IMR-90 (cell line): ENCODE results near the gene SLC7A6OS. TPM values are rescaled to one million over a fixed set of nuclear protein-coding genes. Genes with fewer than 3 reads are reported as not detected.

Source experiments
- ATAC-seq: fragments of 200-7000 bp; cut with Tn5 transposase; 2 replicates; pipeline ENCODE4 v1.9.1; 2020; ENCODE audit warnings: low read depth, mild to moderate bottlenecking, moderate library complexity
- BruUV-seq: library from RNA; stranded (reverse); fragments of 400-500 nt; replicated peaks from 2 replicates; lab custom pipeline; 2021; lab: Mats Ljungman, UMichigan
- CTCF ChIA-PET: fragments of 300-600 bp; formaldehyde crosslinking; extraction: SDS; loops from one replicate; lab custom pipeline; 2021; ENCODE audit warnings: antibody characterized with exemption; lab: Yijun Ruan, JAX
- POLR2A ChIA-PET: fragments of 300-600 bp; sonication (Branson Sonifier 250); formaldehyde crosslinking; loops from one replicate; lab custom pipeline; 2022; ENCODE audit warnings: antibody characterized with exemption; ENCODE audit not compliant: unreplicated experiment; lab: Charles Lee
- DNase-seq: peaks from one replicate; pipeline ENCODE4 v3.0.0; 2013
- H2AFZ ChIP-seq: replicated peaks from 2 replicates; pipeline ENCODE3; 2013; ENCODE audit warnings: low read length, mild to moderate bottlenecking; ENCODE audit not compliant: poor library complexity
- H2AK5ac ChIP-seq: 2 replicates; pipeline ENCODE4 v1.6.1; 2013; ENCODE audit warnings: low read depth, low read length, inconsistent platforms
- H2AK9ac ChIP-seq: replicated peaks from 2 replicates; pipeline ENCODE3; 2013; ENCODE audit warnings: mild to moderate bottlenecking, low read depth, low read length, moderate library complexity; ENCODE audit not compliant: poor library complexity
- H2BK120ac ChIP-seq: 2 replicates; pipeline ENCODE4 v1.6.1; 2013; ENCODE audit warnings: low read depth, low read length, inconsistent platforms
- H2BK15ac ChIP-seq: 3 replicates; pipeline ENCODE4 v1.6.1; 2013; ENCODE audit warnings: low read depth, low read length, inconsistent platforms
- H2BK20ac ChIP-seq: 2 replicates; pipeline ENCODE4 v1.6.1; 2013; ENCODE audit warnings: low read depth, mild to moderate bottlenecking, inconsistent platforms, low read length, moderate library complexity
- H2BK5ac ChIP-seq: 2 replicates; pipeline ENCODE4 v1.6.1; 2013; ENCODE audit warnings: mild to moderate bottlenecking, low read depth, low read length, inconsistent platforms; ENCODE audit not compliant: poor library complexity, severe bottlenecking
- H3K14ac ChIP-seq: replicated peaks from 2 replicates; pipeline ENCODE4 v1.6.1; 2013; ENCODE audit warnings: low read depth, low read length, inconsistent platforms
- H3K18ac ChIP-seq: 2 replicates; pipeline ENCODE4 v1.6.1; 2013; ENCODE audit warnings: low read depth, low read length, control low read depth
- H3K23ac ChIP-seq: 2 replicates; pipeline ENCODE4 v1.6.1; 2013; ENCODE audit warnings: low read depth, low read length, inconsistent platforms
- H3K27ac ChIP-seq: 2 replicates; pipeline ENCODE4 v1.5.1; 2013; ENCODE audit warnings: mild to moderate bottlenecking, control low read depth, low read length; ENCODE audit not compliant: insufficient read depth
- H3K27me3 ChIP-seq: 2 replicates; pipeline ENCODE4 v1.6.1; 2013; ENCODE audit warnings: low read length; ENCODE audit not compliant: control insufficient read depth, insufficient read depth
- H3K36me3 ChIP-seq: 2 replicates; pipeline ENCODE4 v1.6.1; 2013; ENCODE audit warnings: low read length, mixed read lengths; ENCODE audit not compliant: control insufficient read depth, insufficient read depth
- H3K4ac ChIP-seq: 2 replicates; pipeline ENCODE4 v1.6.1; 2013; ENCODE audit warnings: low read depth, low read length, inconsistent platforms
- H3K4me1 ChIP-seq: 2 replicates; pipeline ENCODE4 v1.6.1; 2013; ENCODE audit warnings: low read length, mixed read lengths; ENCODE audit not compliant: control insufficient read depth, insufficient read depth
- H3K4me2 ChIP-seq: 2 replicates; pipeline ENCODE4 v1.6.1; 2013; ENCODE audit warnings: low read depth, mild to moderate bottlenecking, control low read depth, low read length, moderate library complexity
- H3K4me3 ChIP-seq: 2 replicates; pipeline ENCODE4 v1.5.1; 2013; ENCODE audit warnings: low read depth, mild to moderate bottlenecking, control low read depth, low read length, moderate library complexity; ENCODE audit not compliant: insufficient read depth
- H3K56ac ChIP-seq: 2 replicates; pipeline ENCODE4 v1.6.1; 2013; ENCODE audit warnings: low read length, inconsistent platforms; ENCODE audit not compliant: insufficient read depth; ENCODE audit errors: extremely low read depth
- H3K79me1 ChIP-seq, 2 experiments: 2 replicates each; pipeline ENCODE4 v1.6.1; 2013; ENCODE audit warnings: low read length in 2 of 2, inconsistent platforms in 1 of 2, low read depth in 1 of 2
- H3K9ac ChIP-seq: 2 replicates; pipeline ENCODE4 v1.6.1; 2013; ENCODE audit warnings: low read depth, low read length, control low read depth
- H3K9me1 ChIP-seq: 2 replicates; pipeline ENCODE4 v1.6.1; 2013; ENCODE audit warnings: low read length, inconsistent platforms; ENCODE audit not compliant: insufficient read depth
- H3K9me3 ChIP-seq: 2 replicates; pipeline ENCODE4 v1.6.1; 2013; ENCODE audit warnings: low read length; ENCODE audit not compliant: control insufficient read depth, insufficient read depth
- H4K20me1 ChIP-seq: 2 replicates; pipeline ENCODE4 v1.6.1; 2013; ENCODE audit warnings: low read length, inconsistent platforms; ENCODE audit not compliant: insufficient read depth
- H4K5ac ChIP-seq: 2 replicates; pipeline ENCODE4 v1.6.1; 2013; ENCODE audit warnings: mild to moderate bottlenecking, low read depth, low read length, control low read depth
- H4K8ac ChIP-seq, 2 experiments: 2 replicates each; pipeline ENCODE4 v1.6.1; 2013; ENCODE audit warnings: low read depth in 2 of 2, low read length in 2 of 2, control low read depth in 1 of 2, inconsistent platforms in 1 of 2
- H4K91ac ChIP-seq: 2 replicates; pipeline ENCODE4 v1.6.1; 2013; ENCODE audit warnings: low read depth, low read length, inconsistent platforms; ENCODE audit not compliant: insufficient read depth
- CEBPB ChIP-seq: IDR thresholded peaks from 2 replicates; pipeline ENCODE4 v1.6.1; 2012; ENCODE audit warnings: low read depth, low read length, improper control_type of control experiment
- CHD1 ChIP-seq: IDR thresholded peaks from 2 replicates; pipeline ENCODE4 v1.6.1; 2012; ENCODE audit warnings: low read depth, low read length, improper control_type of control experiment
- MAFK ChIP-seq: IDR thresholded peaks from 2 replicates; pipeline ENCODE4 v1.6.1; 2012; ENCODE audit warnings: low read depth, low read length, improper control_type of control experiment
- MXI1 ChIP-seq: IDR thresholded peaks from 2 replicates; pipeline ENCODE4 v1.6.1; 2012; ENCODE audit warnings: low read depth, mild to moderate bottlenecking, low read length, moderate library complexity, borderline replicate concordance
- NFE2L2 ChIP-seq: fragments of 150-350 bp; IDR thresholded peaks from 2 replicates; pipeline ENCODE4 v1.6.1; 2016; ENCODE audit warnings: low read depth, mild to moderate bottlenecking, low read length
- RCOR1 ChIP-seq: IDR thresholded peaks from 2 replicates; pipeline ENCODE4 v1.6.1; 2012; ENCODE audit warnings: mild to moderate bottlenecking, low read length, improper control_type of control experiment; ENCODE audit not compliant: insufficient replicate concordance
- RFX5 ChIP-seq: IDR thresholded peaks from 2 replicates; pipeline ENCODE4 v1.8.0; 2012; ENCODE audit warnings: low read depth, mild to moderate bottlenecking, low read length, moderate library complexity
- WGBS, 2 experiments: methylation state at CpG; one replicate each; pipeline versions ENCODE4 v1.1.5 to v1.1.7; 2013; ENCODE audit warnings: missing lambda C conversion rate in 2 of 2; ENCODE audit not compliant: insufficient read length in 1 of 2; ENCODE audit errors: extremely low coverage in 2 of 2; 5-methylcytosine and 5-hydroxymethylcytosine counted together
- dilution Hi-C: fragments of 300-500 bp; cut with HindIII; formaldehyde crosslinking; loops from one replicate; pipeline ENCODE4 v1.14.3; 2018; ENCODE audit warnings: low sequenced_read_pairs; ENCODE audit not compliant: unreplicated experiment
- in situ Hi-C: fragments of 300-500 bp; cut with MboI; formaldehyde crosslinking; loops from 3 replicates; pipeline ENCODE4 v1.14.3; 2019; ENCODE audit warnings: low sequenced_read_pairs, inconsistent platforms, mixed read lengths
- intact Hi-C: fragments of 100-400 bp; cut with micrococcal nuclease; formaldehyde crosslinking; loops from 2 replicates; pipeline ENCODE4 v1.10.0; 2022
- polyA plus RNA-seq, 3 experiments: library from polyadenylated mRNA; depleted of rRNA; stranded (reverse); fragments of >200 nt; gene quantifications; 2 replicates each; pipeline ENCODE4 v1.2.3, GENCODE V29; 2012; ENCODE audit warnings: low replicate concordance in 1 of 3
- total RNA-seq: library from RNA; depleted of rRNA; stranded (reverse); fragments of >200 nt; gene quantifications from 2 replicates; pipeline ENCODE4 v1.2.3, GENCODE V29; 2012
- TF ChIP-seq, protein P1 (sequence below): fragments of 150-350 bp; IDR thresholded peaks from 2 replicates; pipeline ENCODE4 v1.6.1; 2016; ENCODE audit warnings: low read depth, mild to moderate bottlenecking, low read length, moderate library complexity, borderline replicate concordance
- TF ChIP-seq, protein P2 (sequence below): fragments of 150-350 bp; IDR thresholded peaks from 2 replicates; pipeline ENCODE4 v1.6.1; 2017; ENCODE audit warnings: mild to moderate bottlenecking, antibody characterized with exemption, low read length, low read depth

The SLC7A6OS gene
- total and polyA plus RNA-seq, 2 of the 4 experiments (the other 2 are of a cell fraction), result 6.8 to 8.4 TPM

DNA sequence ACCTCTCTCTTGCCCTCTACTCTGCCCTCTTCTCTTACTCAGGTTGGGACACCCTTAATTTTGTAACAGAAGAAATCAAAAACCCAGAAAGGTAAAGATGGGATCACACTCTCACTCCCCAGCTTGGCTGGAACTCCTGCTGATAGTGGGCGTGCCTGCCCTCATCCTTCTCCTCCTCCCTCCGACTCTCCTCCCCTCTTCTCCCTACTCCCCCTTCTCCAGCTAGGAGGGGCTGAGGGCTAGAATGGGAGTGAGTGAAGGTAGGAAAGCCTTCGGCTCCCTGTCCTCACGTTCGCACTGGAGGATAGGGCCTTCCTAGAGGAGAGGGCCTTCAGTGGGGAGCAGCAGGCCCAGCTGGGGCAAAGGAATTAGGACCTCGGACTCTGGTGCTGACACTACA is 20.3 kb downstream of the SLC7A6OS start:
- no peak overlapping the region for H2BK5ac ChIP-seq
- H3K36me3 ChIP-seq, result peaks cover 37% of the 10 kb centered on the region
- H3K9me1 ChIP-seq, result peaks cover 33% of the 10 kb centered on the region
- H3K9ac ChIP-seq, result no peak overlapping the region
- dilution Hi-C loops, result no loop called here
- H2AK5ac ChIP-seq, result no peak overlapping the region
- no peak overlapping the region for H3K14ac ChIP-seq
- H3K9me3 ChIP-seq, result no peaks in the 10 kb centered on the region
- no peak overlapping the region for H2AFZ ChIP-seq
- H4K91ac ChIP-seq, result no peak overlapping the region
- in situ Hi-C loops, result no loop called here
- H3K27ac ChIP-seq, result no peak overlapping the region
- no peak overlapping the region for H3K4me2 ChIP-seq
- H2BK15ac ChIP-seq, result no peak overlapping the region
- H2BK20ac ChIP-seq, result no peak overlapping the region
- CTCF ChIA-PET, result interaction anchor here (0.6 kb wide), 1 partner anchor 274 kb away, joined by 3 read pairs; no protein-coding TSS in a partner anchor
- H2BK120ac ChIP-seq, result no peak overlapping the region
- H4K8ac ChIP-seq, result no peak overlapping the region
- H3K4me3 ChIP-seq, result no peak overlapping the region
- H3K79me1 ChIP-seq, result peaks cover 34 to 83% of the 10 kb centered on the region in 2 experiments
- no peak for DNase-seq
- WGBS, 2 experiments, result no CpG with 5 or more reads among the region's 6 CpGs
- no peak overlapping the region for H3K23ac ChIP-seq
- TF ChIP-seq CHD1 (no peak), RFX5 (no peak), CEBPB (no peak), RCOR1 (no peak), MXI1 (no peak), NFE2L2 (no peak), MAFK (no peak)
- TF ChIP-seq, protein P1, sequence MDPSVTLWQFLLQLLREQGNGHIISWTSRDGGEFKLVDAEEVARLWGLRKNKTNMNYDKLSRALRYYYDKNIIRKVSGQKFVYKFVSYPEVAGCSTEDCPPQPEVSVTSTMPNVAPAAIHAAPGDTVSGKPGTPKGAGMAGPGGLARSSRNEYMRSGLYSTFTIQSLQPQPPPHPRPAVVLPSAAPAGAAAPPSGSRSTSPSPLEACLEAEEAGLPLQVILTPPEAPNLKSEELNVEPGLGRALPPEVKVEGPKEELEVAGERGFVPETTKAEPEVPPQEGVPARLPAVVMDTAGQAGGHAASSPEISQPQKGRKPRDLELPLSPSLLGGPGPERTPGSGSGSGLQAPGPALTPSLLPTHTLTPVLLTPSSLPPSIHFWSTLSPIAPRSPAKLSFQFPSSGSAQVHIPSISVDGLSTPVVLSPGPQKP, result no peak
- TF ChIP-seq, protein P2, sequence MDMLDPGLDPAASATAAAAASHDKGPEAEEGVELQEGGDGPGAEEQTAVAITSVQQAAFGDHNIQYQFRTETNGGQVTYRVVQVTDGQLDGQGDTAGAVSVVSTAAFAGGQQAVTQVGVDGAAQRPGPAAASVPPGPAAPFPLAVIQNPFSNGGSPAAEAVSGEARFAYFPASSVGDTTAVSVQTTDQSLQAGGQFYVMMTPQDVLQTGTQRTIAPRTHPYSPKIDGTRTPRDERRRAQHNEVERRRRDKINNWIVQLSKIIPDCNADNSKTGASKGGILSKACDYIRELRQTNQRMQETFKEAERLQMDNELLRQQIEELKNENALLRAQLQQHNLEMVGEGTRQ, result no peak
- H3K4me1 ChIP-seq, result peaks cover 11% of the 10 kb centered on the region
- H4K5ac ChIP-seq, result no peak overlapping the region
- BruUV-seq, result no TSS peak
- no peak overlapping the region for H3K56ac ChIP-seq
- H3K18ac ChIP-seq, result no peak overlapping the region
- H3K4ac ChIP-seq, result no peak overlapping the region
- no peaks in the 10 kb centered on the region for H3K27me3 ChIP-seq
- POLR2A ChIA-PET, result interaction anchor here (1.0 kb wide), 1 partner anchor 26 kb away, joined by 3 read pairs; the partner anchor contains the start of gene SLC7A6
- H4K20me1 ChIP-seq, result peaks cover 40% of the 10 kb centered on the region
- peak overlapping the region; percentile 58 for H2AK9ac ChIP-seq
- intact Hi-C loops, result no loop called here
- no peak for ATAC-seq
